ENCODE data around the gene DGKH.
"Not testable (repeated sequence)": the region's sequence is repeated elsewhere in the genome, so short reads cannot be mapped to it uniquely, and the experiment has no call there.

- not testable (repeated sequence) for TF ChIP-seq CTCF (IDR thresholded peaks at IDR 0.05; ENCODE audit: low read length); EZH2 (IDR thresholded peaks at IDR 0.05; ENCODE audit: borderline replicate concordance, low read length)
Observed at GRCh38 chr13:42096222-42096621, 47.8 kb downstream of the DGKH start.
